Measurements from ENCODE around the gene TBX3.

DNA sequence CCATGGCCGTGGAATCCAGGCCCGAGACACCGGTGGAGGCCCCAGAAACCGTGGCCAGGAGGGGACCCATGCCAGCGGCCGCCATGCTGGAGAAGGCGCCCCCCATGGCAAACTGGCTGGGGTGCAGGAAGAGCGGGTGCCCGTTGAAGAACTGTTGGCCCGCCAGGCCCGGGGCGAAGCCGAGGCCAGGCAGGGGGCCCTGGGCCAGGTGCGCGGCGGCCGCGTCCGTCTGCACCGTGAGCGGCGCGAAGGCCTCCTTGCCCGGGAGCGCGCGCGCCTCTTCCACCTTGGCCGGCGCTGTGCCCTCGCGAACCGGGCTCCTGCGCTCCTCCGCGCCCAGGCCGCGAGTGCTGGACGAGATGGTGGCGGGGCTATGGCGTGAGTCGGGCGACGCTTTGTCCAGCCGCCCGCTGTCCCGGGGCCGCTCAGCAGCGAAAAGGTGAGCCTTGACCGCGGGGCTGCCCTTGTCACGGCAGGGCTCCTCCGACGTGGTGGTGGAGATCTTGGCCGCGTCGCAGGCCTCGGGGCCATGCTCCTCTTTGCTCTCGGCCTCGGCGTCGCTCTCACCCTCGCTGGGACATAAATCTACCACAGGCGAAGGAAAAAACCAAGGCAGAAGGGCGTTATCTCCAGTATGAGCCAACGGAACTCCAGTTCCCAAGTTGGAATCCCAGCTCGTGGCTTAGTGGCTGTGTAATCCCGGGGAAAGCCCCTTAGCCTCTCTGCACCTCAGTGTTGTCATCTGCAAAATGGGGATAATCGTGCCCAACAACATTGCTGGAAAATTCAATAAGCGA lies 9.5 kb downstream of the TBX3 start:
- TF ChIP-seq GATA2 (IDR thresholded peaks at IDR 0.05; ENCODE audit: low read depth, low read length): no peak
- no peak for TF ChIP-seq GATA3 (IDR thresholded peaks at IDR 0.05; ENCODE audit: low read depth, low read length)

All from SH-SY5Y (cell line).